GM18907 (cell line): ENCODE data around the gene DMAP1.

Source experiments
- ATAC-seq: cut with Tn5 transposase; IDR thresholded peaks from one replicate; pipeline ENCODE4 v1.9.1; 2021; ENCODE audit warnings: mild to moderate bottlenecking, moderate library complexity; ENCODE audit not compliant: unreplicated experiment

Gene DMAP1

GRCh38 chr1:44227211-44227610 is 13.9 kb downstream of the DMAP1 start:
- no peak for ATAC-seq

GRCh38 chr1:44228218-44228617 is 14.9 kb downstream of the DMAP1 start:
- ATAC-seq, result no peak

- no peak for ATAC-seq
These were observed 16.3 kb downstream of the DMAP1 start for GRCh38 chr1:44229435-44230167.

GRCh38 chr1:44230796-44231195 is 17.5 kb downstream of the DMAP1 start:
- no peak for ATAC-seq

GRCh38 chr1:44233593-44233992 is 20.3 kb downstream of the DMAP1 start:
- ATAC-seq, result no peak

GRCh38 chr1:44235808-44236207 is 22.5 kb downstream of the DMAP1 start:
- ATAC-seq, result no peak

- ATAC-seq, result no peak
These were observed 23.4 kb downstream of the DMAP1 start for GRCh38 chr1:44236490-44237272.

- no peak for ATAC-seq
These were observed 24.6 kb downstream of the DMAP1 start for GRCh38 chr1:44237721-44238457.

GRCh38 chr1:44238660-44239059 is 25.4 kb downstream of the DMAP1 start:
- no peak for ATAC-seq

GRCh38 chr1:44239331-44239960 is 26.2 kb downstream of the DMAP1 start:
- ATAC-seq, result no peak

GRCh38 chr1:44239961-44240371 is 26.7 kb downstream of the DMAP1 start:
- ATAC-seq, result no peak

- no peak for ATAC-seq
These were observed 27.8 kb downstream of the DMAP1 start for GRCh38 chr1:44240802-44241671.

GRCh38 chr1:44242746-44243145 is 29.5 kb downstream of the DMAP1 start:
- no peak for ATAC-seq

- ATAC-seq, result no peak
These were observed 30.7 kb downstream of the DMAP1 start for GRCh38 chr1:44243782-44244495.

- ATAC-seq, result no peak
These were observed 31.7 kb downstream of the DMAP1 start for GRCh38 chr1:44244986-44245385.

- no peak for ATAC-seq
These were observed 33.5 kb downstream of the DMAP1 start for GRCh38 chr1:44246806-44247205.

- no peak for ATAC-seq
These were observed 36.3 kb downstream of the DMAP1 start for GRCh38 chr1:44249543-44249942.

- no peak for ATAC-seq
These were observed 37.0 kb downstream of the DMAP1 start for GRCh38 chr1:44250068-44250781.

- no peak for ATAC-seq
These were observed 38.2 kb downstream of the DMAP1 start for GRCh38 chr1:44251486-44251885.
